Measurements from ENCODE around the gene LRPAP1. TPM values are rescaled to one million over a fixed set of nuclear protein-coding genes. Genes with fewer than 3 reads are reported as not detected.
"Not testable (repeated sequence)": the region's sequence is repeated elsewhere in the genome, so short reads cannot be mapped to it uniquely, and the experiment has no call there.

The LRPAP1 gene
- total RNA-seq, 1 donor from 2014 or later, result 12.6 TPM

- no peak for DNase-seq
Measured at GRCh38 chr4:3460926-3461325, 71.3 kb downstream of the LRPAP1 start.

GRCh38 chr4:3459156-3459555 is 73.1 kb downstream of the LRPAP1 start:
- DNase-seq, result not testable (repeated sequence)

GRCh38 chr4:3458371-3458770 is 73.9 kb downstream of the LRPAP1 start:
- DNase-seq, result no peak

GRCh38 chr4:3455596-3455995 is 76.6 kb downstream of the LRPAP1 start:
- not testable (repeated sequence) for DNase-seq

Other genes with a start within 250 kb of the LRPAP1 start
- 68.8 TPM for gene RGS12, start 239.4 kb downstream of the LRPAP1 start, total RNA-seq
- 1.2 TPM for gene HGFAC, start 90.5 kb downstream of the LRPAP1 start, total RNA-seq
- gene DOK7, start 69.1 kb downstream of the LRPAP1 start, total RNA-seq, result not detected
- gene ADRA2C, start 234.0 kb upstream of the LRPAP1 start, total RNA-seq, result 2.2 TPM